HepG2 (cell line): ENCODE measurements around the gene POU6F2. TPM values are rescaled to one million over a fixed set of nuclear protein-coding genes. Genes with fewer than 3 reads are reported as not detected.

Source experiments
- ATAC-seq: fragments of 200-7000 bp; cut with Tn5 transposase; 3 replicates; pipeline ENCODE4 v1.9.1; 2020; ENCODE audit warnings: mild to moderate bottlenecking, moderate library complexity
- BruUV-seq: library from RNA; stranded (reverse); fragments of 400-500 nt; replicated peaks from 2 replicates; lab custom pipeline; 2021; lab: Mats Ljungman, UMichigan
- CTCF ChIA-PET: fragments of 300-600 bp; formaldehyde crosslinking; extraction: SDS; loops from one replicate; lab custom pipeline; 2021; ENCODE audit warnings: low total read pairs, inconsistent platforms, low intra/inter-chr PET ratio; lab: Yijun Ruan, JAX
- POLR2A ChIA-PET: fragments of 350-600 bp; sonication (Branson Sonifier 250); formaldehyde crosslinking; loops from one replicate; lab custom pipeline; 2020; ENCODE audit warnings: antibody characterized with exemption, inconsistent platforms; lab: Yijun Ruan, JAX
- DNase-seq: peaks from one replicate; pipeline ENCODE4 v3.0.0-alpha.2; 2015; ENCODE audit warnings: low spot score
- FAIRE-seq: peaks from 3 replicates; lab custom pipeline; 2011; peaks lifted over from hg19 to GRCh38; lab: Jason Lieb, UNC
- H2AFZ ChIP-seq: one replicate; pipeline ENCODE4 v1.6.1; 2011; ENCODE audit warnings: low read length, inconsistent platforms
- H3K27ac ChIP-seq: fragments of 300-600 bp; 3 replicates; pipeline ENCODE4 v1.8.0; 2011; ENCODE audit warnings: mixed run types, mild to moderate bottlenecking, mixed read lengths, low read length, inconsistent platforms; ENCODE audit not compliant: insufficient read depth; ENCODE audit errors: extremely low read length
- H3K27me3 ChIP-seq, 2 experiments: fragments of 200-600 bp in 1 of 2; 2 replicates in 1 of 2; 3 replicates in 1 of 2; pipeline versions ENCODE4 v1.6.0 to v1.8.0; 2011; ENCODE audit warnings: low read length in 2 of 2, mild to moderate bottlenecking in 2 of 2, moderate library complexity in 2 of 2, inconsistent platforms in 1 of 2; ENCODE audit not compliant: insufficient read depth in 2 of 2, control insufficient read depth in 1 of 2
- H3K36me3 ChIP-seq, 2 experiments: fragments of 200-600 bp in 1 of 2; replicated peaks in 1 of 2; 2 replicates in 1 of 2; 3 replicates in 1 of 2; pipeline versions ENCODE4 v1.5.1 to v1.8.0; 2011; ENCODE audit warnings: low read length in 2 of 2, inconsistent platforms in 1 of 2; ENCODE audit not compliant: insufficient read depth in 2 of 2, control insufficient read depth in 1 of 2
- H3K4me1 ChIP-seq: 2 replicates; pipeline ENCODE4 v1.5.1; 2012; ENCODE audit warnings: low read length, inconsistent platforms; ENCODE audit not compliant: insufficient read depth
- H3K4me2 ChIP-seq: 2 replicates; pipeline ENCODE4 v1.6.0; 2011; ENCODE audit warnings: low read depth, low read length, inconsistent platforms
- H3K4me3 ChIP-seq, 3 experiments: fragments of 200-600 bp in 1 of 3; sonication (generic), shearing (Covaris generic) in 1 of 3; replicated peaks in 1 of 3; 2 replicates each; pipeline ENCODE4 v1.5.1; 2011 to 2016; ENCODE audit warnings: low read length in 3 of 3, inconsistent platforms in 2 of 3, low read depth in 2 of 3, mild to moderate bottlenecking in 2 of 3, control low read depth in 1 of 3, mixed read lengths in 1 of 3; ENCODE audit not compliant: insufficient read depth in 1 of 3
- H3K79me2 ChIP-seq: one replicate; pipeline ENCODE4 v1.6.1; 2011; ENCODE audit warnings: low read length, inconsistent platforms; ENCODE audit not compliant: insufficient read depth
- H3K9ac ChIP-seq: 2 replicates; pipeline ENCODE4 v1.6.0; 2011; ENCODE audit warnings: mild to moderate bottlenecking, low read depth, low read length, inconsistent platforms; ENCODE audit not compliant: insufficient read depth
- H3K9me3 ChIP-seq: 2 replicates; pipeline ENCODE4 v1.5.1; 2012; ENCODE audit warnings: mild to moderate bottlenecking, low read length
- H4K20me1 ChIP-seq: 2 replicates; pipeline ENCODE4 v1.6.0; 2011; ENCODE audit warnings: inconsistent platforms, mild to moderate bottlenecking, low read length, moderate library complexity; ENCODE audit not compliant: insufficient read depth
- HNRNPLL ChIP-seq: fragments of 200-400 bp; formaldehyde crosslinking; IDR thresholded peaks from 2 replicates; pipeline ENCODE4 v1.6.1; 2017; ENCODE audit warnings: mild to moderate bottlenecking, low read depth, low read length; ENCODE audit not compliant: poor library complexity, severe bottlenecking
- ISX ChIP-seq: sonication (generic); formaldehyde crosslinking; conservative IDR thresholded peaks from 2 replicates; pipeline ENCODE4 v1.5.0; 2020; ENCODE audit warnings: missing genetic modification reagents
- MAFF ChIP-seq: IDR thresholded peaks from 2 replicates; pipeline ENCODE4 v1.6.1; 2011; ENCODE audit warnings: low read depth, low read length, improper control_type of control experiment
- MTF2 ChIP-seq: sonication (generic); formaldehyde crosslinking; IDR thresholded peaks from 2 replicates; pipeline ENCODE4 v1.5.0; 2020; ENCODE audit warnings: missing genetic modification reagents, borderline replicate concordance
- NFE2L2 ChIP-seq: fragments of 150-350 bp; IDR thresholded peaks from 2 replicates; pipeline ENCODE4 v1.6.1; 2014; ENCODE audit warnings: low read length
- NRL ChIP-seq: sonication (generic); formaldehyde crosslinking; IDR thresholded peaks from 2 replicates; pipeline ENCODE4 v1.5.0; 2020; ENCODE audit warnings: missing genetic modification reagents, mild to moderate bottlenecking, moderate library complexity, borderline replicate concordance
- PCBP2 ChIP-seq: fragments of 200-400 bp; formaldehyde crosslinking; optimal IDR thresholded peaks from 2 replicates; pipeline ENCODE3; 2018; ENCODE audit warnings: low read length, low read depth; ENCODE audit not compliant: poor library complexity, severe bottlenecking
- RAD51 ChIP-seq: fragments of 450-650 bp; IDR thresholded peaks from 2 replicates; pipeline ENCODE4 v1.6.1; 2016; ENCODE audit warnings: borderline replicate concordance
- SMAD1 ChIP-seq: sonication (generic); formaldehyde crosslinking; IDR thresholded peaks from 2 replicates; pipeline ENCODE4 v1.4.0; 2020; ENCODE audit warnings: missing genetic modification reagents, low read depth, mild to moderate bottlenecking, borderline replicate concordance
- ZKSCAN1 ChIP-seq: fragments of 150-350 bp; IDR thresholded peaks from 2 replicates; pipeline ENCODE4 v1.6.1; 2014; ENCODE audit warnings: low read length
- ZNF10 ChIP-seq: sonication (generic); formaldehyde crosslinking; IDR thresholded peaks from 2 replicates; pipeline ENCODE4 v1.4.0; 2020; ENCODE audit warnings: mild to moderate bottlenecking, low read depth, missing genetic modification reagents, borderline replicate concordance
- ZNF180 ChIP-seq: sonication (generic); formaldehyde crosslinking; IDR thresholded peaks from 2 replicates; pipeline ENCODE4 v1.4.0; 2020; ENCODE audit warnings: low read depth, missing genetic modification reagents, borderline replicate concordance
- ZNF251 ChIP-seq: sonication (generic); formaldehyde crosslinking; IDR thresholded peaks from 2 replicates; pipeline ENCODE4 v1.9.0; 2021; ENCODE audit warnings: mild to moderate bottlenecking, missing genetic modification reagents
- ZNF326 ChIP-seq: sonication (generic); formaldehyde crosslinking; IDR thresholded peaks from 2 replicates; pipeline ENCODE4 v1.4.0; 2020; ENCODE audit warnings: missing genetic modification reagents, borderline replicate concordance
- ZNF569 ChIP-seq: sonication (generic); formaldehyde crosslinking; IDR thresholded peaks from 2 replicates; pipeline ENCODE4 v1.5.0; 2020; ENCODE audit warnings: mild to moderate bottlenecking, missing genetic modification reagents, moderate library complexity, borderline replicate concordance
- ZNF737 ChIP-seq: sonication (generic); formaldehyde crosslinking; IDR thresholded peaks from 2 replicates; pipeline ENCODE4 v1.5.0; 2020; ENCODE audit warnings: missing genetic modification reagents, mild to moderate bottlenecking, borderline replicate concordance
- ZNF788 ChIP-seq: sonication (generic); formaldehyde crosslinking; IDR thresholded peaks from 2 replicates; pipeline ENCODE4 v1.5.0; 2020; ENCODE audit warnings: mild to moderate bottlenecking, missing genetic modification reagents, borderline replicate concordance
- WGBS: methylation state at CpG from one replicate; pipeline ENCODE4 v1.1.6; 2017; ENCODE audit warnings: low lambda C conversion rate; 5-methylcytosine and 5-hydroxymethylcytosine counted together
- in situ Hi-C: cut with HindIII; loops from 2 replicates; pipeline ENCODE4 v1.10.0; 2017; ENCODE audit warnings: low pct_unique_long_range_greater_than_20kb; ENCODE audit not compliant: extremely low pct_ligation_motif_present
- intact Hi-C: fragments of 100-400 bp; cut with micrococcal nuclease; formaldehyde crosslinking; loops from one replicate; pipeline ENCODE4 v1.10.0; 2022; ENCODE audit not compliant: unreplicated experiment
- polyA plus RNA-seq, 8 experiments: library from polyadenylated mRNA; depleted of rRNA in 3 of 8; stranded (reverse) in 7 of 8; unstranded in 1 of 8; fragments of >200 nt; fragmentation: Illumina TruSeq in 4 of 8; extraction: Trizol in 4 of 8; gene quantifications; 2 replicates each; pipeline versions ENCODE4 v1.2.1 to v1.2.3, GENCODE V29; 2011 to 2016; ENCODE audit warnings: low read depth in 4 of 8, missing spikeins in 1 of 8, mixed read lengths in 1 of 8; ENCODE audit not compliant: insufficient read depth in 1 of 8
- total RNA-seq, 5 experiments: library from RNA; depleted of rRNA; stranded (reverse); fragments of >200 nt; fragmentation: Illumina TruSeq; extraction: Trizol; gene quantifications; 2 replicates each; pipeline ENCODE4 v1.2.3, GENCODE V29; 2016; ENCODE audit warnings: low read depth in 1 of 5

The POU6F2 gene
- total and polyA plus RNA-seq, 2 of the 13 experiments (the other 11 are each of a cell fraction or from before 2014, with no cell fraction given): not detected

- Histone ChIP-seq H3K9ac (no peak overlapping the region), H3K79me2 (no peaks in the 10 kb centered on the region), H3K36me3 (no peaks in the 10 kb centered on the region), H2AFZ (no peak overlapping the region), H3K27me3 (peaks cover 0 to 4% of the 10 kb centered on the region in 2 experiments; a peak in 2 of 5 replicates), H3K4me2 (no peak overlapping the region), H4K20me1 (no peaks in the 10 kb centered on the region), H3K4me3 (no peak overlapping the region), H3K4me1 (no peaks in the 10 kb centered on the region), H3K9me3 (no peaks in the 10 kb centered on the region), H3K27ac (no peak overlapping the region)
- no peak for TF ChIP-seq NFE2L2
- no peak for TF ChIP-seq SMAD1 (CRISPR knock-in tag)
- TF ChIP-seq ZNF10 (CRISPR knock-in tag): no peak
- TF ChIP-seq PCBP2: no peak
- TF ChIP-seq ZNF180 (CRISPR knock-in tag): no peak
- no peak for TF ChIP-seq ISX (CRISPR knock-in tag)
- TF ChIP-seq ZNF569: no peak
- no peak for TF ChIP-seq MTF2
- no peak for TF ChIP-seq ZKSCAN1
- no peak for TF ChIP-seq ZNF737 (CRISPR knock-in tag)
- no peak for TF ChIP-seq ZNF326 (CRISPR knock-in tag)
- no peak for TF ChIP-seq RAD51
- TF ChIP-seq NRL: no peak
- no peak for TF ChIP-seq MAFF
- TF ChIP-seq ZNF788 (CRISPR knock-in tag): no peak
- TF ChIP-seq ZNF251 (CRISPR knock-in tag): no peak
- TF ChIP-seq HNRNPLL: no peak
- ChIA-PET POLR2A (no interaction called here), CTCF (no interaction called here)
- ATAC-seq: no peak
- in situ Hi-C loops: no loop called here
- no peak for DNase-seq
- no peak for FAIRE-seq
- intact Hi-C loops: no loop called here
- 5% methylated on average over 1 of the region's 1 CpG for WGBS
- BruUV-seq: no TSS peak
These were observed 39.7 kb upstream of the POU6F2 start for GRCh38 chr7:38938001-38938485.
